ENCODE measurements around the gene SLC25A6.

DNA sequence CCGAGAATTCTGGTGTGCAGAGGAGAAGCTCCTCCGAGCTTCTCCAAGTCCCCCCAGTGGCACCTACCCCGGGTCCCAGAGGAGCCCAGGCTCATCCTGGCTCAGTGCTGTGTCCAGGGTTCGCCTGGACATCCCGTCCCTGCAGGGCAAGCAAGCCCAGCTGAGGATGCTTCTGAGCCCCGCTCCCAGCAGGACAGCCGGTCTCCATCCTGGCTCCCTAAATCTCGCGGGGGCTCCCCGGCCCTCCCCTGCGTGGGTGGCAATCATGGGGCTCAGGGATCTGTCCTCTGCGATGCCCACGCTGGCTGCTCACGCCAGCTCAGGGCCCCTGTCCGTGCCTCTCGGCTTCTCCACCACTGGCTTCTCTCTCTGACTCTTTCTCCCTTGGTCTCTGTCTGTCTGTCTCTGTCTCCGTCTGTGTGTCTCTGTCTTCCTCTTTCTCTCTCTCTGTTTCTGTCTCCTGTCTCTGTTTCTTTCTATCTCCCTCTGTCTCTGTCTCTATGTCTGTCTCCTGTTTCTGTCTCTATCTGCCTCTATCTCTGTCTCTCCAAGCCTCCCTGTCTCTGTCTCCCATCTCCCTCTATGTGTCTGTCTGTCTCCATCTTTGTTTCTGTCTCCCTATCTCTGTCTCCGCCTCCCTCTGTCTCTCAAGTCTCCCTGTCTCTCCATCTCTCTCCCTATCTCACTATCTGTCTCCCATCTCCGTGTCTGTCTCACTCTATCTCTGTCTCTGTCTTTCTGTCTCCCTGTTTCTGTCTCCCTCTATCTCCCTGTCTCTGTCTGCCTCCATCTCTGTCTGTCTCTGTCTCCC, 27.8 kb upstream of the SLC25A6 start:
- TF ChIP-seq MAFF (IDR thresholded peaks at IDR 0.05; ENCODE audit: low read depth, low read length) (no peak), ZSCAN29 (CRISPR knock-in tag; conservative IDR thresholded peaks at IDR 0.05) (no peak)
